ENCODE data around the gene SSH2.

GRCh38 chr17:29771546-29771945, 158.5 kb downstream of the SSH2 start:
- TF ChIP-seq POLR2A (IDR thresholded peaks at IDR 0.05) (no peak), CTCF (IDR thresholded peaks at IDR 0.05) (no peak)
